Measurements from ENCODE around the gene ZNRF1.
"Not testable (repeated sequence)": the region's sequence is repeated elsewhere in the genome, so short reads cannot be mapped to it uniquely, and the experiment has no call there.

ZNRF1 gene

DNA sequence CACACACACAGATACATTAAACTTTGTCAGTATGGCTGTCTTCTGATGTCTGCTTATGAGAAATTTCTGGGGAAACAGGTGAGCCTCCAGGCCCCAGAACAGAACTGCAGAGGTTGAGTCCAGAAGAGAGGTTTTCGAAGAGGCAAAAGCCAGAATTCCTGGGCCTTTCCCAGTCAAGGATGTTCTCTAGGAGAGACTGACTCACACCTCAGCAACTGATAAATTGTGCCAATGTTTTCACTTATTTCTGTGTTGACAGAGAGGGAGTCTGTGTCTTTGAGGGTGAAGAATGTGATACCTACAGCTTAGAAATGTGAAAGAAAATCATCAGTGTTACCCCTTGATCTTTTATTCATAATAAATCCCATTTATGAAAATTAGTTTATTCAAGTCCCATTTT lies 87.5 kb downstream of the ZNRF1 start:
- no peak overlapping the region for H3K4me3 ChIP-seq (ENCODE audit: low read depth, low read length)
- TF ChIP-seq, protein P1, sequence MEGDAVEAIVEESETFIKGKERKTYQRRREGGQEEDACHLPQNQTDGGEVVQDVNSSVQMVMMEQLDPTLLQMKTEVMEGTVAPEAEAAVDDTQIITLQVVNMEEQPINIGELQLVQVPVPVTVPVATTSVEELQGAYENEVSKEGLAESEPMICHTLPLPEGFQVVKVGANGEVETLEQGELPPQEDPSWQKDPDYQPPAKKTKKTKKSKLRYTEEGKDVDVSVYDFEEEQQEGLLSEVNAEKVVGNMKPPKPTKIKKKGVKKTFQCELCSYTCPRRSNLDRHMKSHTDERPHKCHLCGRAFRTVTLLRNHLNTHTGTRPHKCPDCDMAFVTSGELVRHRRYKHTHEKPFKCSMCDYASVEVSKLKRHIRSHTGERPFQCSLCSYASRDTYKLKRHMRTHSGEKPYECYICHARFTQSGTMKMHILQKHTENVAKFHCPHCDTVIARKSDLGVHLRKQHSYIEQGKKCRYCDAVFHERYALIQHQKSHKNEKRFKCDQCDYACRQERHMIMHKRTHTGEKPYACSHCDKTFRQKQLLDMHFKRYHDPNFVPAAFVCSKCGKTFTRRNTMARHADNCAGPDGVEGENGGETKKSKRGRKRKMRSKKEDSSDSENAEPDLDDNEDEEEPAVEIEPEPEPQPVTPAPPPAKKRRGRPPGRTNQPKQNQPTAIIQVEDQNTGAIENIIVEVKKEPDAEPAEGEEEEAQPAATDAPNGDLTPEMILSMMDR (IDR thresholded peaks at IDR 0.05; ENCODE audit: control insufficient read depth, extremely low read depth, insufficient read depth), result no peak
- no peak for DNase-seq (ENCODE audit: low read depth)

DNA sequence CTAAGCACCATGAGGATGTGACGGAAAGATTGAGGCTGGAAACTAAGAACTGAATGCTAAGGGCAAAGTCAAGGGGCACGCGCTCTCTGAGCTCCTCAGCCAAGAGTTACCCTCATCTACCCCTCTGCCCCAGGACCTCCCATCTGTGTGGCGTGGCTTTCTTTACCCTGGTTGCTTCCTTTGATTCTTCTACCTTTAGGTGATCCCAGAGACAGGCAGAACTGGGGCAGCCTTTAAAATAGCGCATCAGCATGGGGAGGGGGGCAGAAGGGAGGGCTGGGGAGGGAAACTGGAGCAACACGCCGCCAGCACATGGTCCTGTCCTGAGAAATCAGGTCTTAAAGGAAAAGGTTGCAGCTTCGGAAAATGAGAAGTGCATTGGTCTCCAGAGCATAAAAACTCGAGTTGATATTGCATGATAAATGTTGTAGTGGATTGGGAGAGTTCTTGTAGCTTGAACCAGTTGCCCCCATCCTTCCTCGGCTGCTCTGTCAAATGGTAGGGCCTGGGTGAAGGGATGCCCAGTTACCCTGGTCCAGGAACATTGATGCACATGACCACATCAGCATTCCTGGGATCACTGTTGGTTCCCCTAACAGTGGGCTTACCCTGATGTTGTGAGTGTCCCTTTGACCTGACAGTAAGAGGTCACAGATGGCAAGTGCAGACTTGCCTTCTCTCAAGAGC lies 88.0 kb downstream of the ZNRF1 start:
- TF ChIP-seq, protein P1 (IDR thresholded peaks at IDR 0.05; ENCODE audit: control insufficient read depth, extremely low read depth, insufficient read depth), result no peak
- H3K4me3 ChIP-seq (ENCODE audit: low read depth, low read length), result no peak overlapping the region
- no peak for DNase-seq (ENCODE audit: low read depth)

DNA sequence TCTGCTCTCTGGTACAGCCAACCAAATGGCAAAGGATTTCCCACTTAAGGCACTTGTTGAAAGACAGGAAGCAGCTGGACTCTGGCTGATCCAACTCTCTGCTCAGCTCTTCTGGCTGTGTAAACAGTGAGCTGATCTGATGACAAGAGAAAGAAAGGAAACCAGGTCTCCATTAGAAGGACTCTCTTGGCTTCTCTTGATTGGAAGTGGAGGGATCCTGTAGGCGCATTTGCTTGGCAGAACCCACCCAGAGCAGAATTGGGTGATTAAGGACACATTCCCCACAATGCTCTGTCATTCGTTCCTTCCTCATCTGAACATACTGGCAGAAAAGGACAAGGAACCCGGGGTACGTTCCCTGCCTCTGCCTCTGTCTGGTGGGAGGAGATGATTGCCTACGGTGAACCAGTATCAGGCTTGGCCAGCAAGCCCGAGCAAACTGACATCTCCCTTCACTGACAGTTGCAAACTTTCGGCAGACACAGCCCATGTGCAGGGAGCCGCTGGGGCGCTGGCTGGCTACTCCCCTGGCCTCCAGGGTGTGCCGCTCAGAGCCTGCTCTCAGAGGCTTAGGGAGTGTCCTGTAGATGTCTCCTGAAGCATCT lies 88.7 kb downstream of the ZNRF1 start:
- peak; percentile 44 for DNase-seq (ENCODE audit: low read depth)

DNA sequence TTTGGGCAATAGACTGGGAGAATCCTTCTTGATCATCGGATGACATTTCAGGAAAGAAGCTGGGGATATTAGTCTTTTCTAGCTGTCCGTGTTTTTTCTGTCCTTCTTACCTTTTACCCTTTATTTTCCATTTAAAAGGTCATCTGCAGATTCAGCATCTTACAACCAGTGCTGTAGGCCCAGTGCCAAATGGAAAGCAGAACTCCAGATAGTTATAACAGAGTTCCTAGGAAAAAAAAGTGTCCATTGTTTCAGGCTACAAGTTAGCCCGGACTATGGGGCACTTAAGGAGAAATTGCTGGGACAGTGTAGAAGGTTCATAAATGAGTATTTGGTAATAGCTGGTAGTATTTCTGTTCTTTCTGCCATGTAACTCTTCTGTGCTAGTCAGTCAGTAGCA lies 89.4 kb downstream of the ZNRF1 start:
- TF ChIP-seq, protein P1 (IDR thresholded peaks at IDR 0.05; ENCODE audit: control insufficient read depth, extremely low read depth, insufficient read depth), result no peak
- no peak overlapping the region for H3K4me3 ChIP-seq (ENCODE audit: low read depth, low read length)

More for the DNA sequence above, 88.7 kb downstream of the ZNRF1 start:
- TF ChIP-seq, protein P1 (IDR thresholded peaks at IDR 0.05; ENCODE audit: control insufficient read depth, extremely low read depth, insufficient read depth), result no peak
- no peak overlapping the region for H3K4me3 ChIP-seq (ENCODE audit: low read depth, low read length)

DNA sequence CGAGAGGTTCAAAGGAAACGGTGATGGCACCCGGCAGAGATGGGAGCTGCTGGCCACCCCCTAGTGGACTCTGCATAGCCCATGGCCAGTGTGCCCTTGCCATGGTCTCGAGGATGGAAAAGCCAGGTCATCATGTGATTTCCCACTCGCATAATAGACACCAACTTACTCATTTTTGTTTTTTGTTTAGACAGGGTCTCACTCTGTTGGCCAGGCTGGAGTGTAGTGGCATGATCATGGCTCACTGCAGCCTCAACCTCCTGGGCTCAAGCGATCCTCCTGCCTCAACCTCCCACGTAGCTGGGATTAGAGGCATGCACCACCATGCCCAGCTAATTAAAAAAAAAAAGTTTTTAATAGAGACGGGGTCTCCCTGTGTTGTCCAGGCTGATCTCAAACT lies 90.1 kb downstream of the ZNRF1 start:
- TF ChIP-seq, protein P1 (IDR thresholded peaks at IDR 0.05; ENCODE audit: control insufficient read depth, extremely low read depth, insufficient read depth), result no peak
- H3K4me3 ChIP-seq (ENCODE audit: low read depth, low read length), result no peak overlapping the region
- no peak for DNase-seq (ENCODE audit: low read depth)

More for the DNA sequence above, 89.4 kb downstream of the ZNRF1 start:
- no peak for DNase-seq (ENCODE audit: low read depth)

DNA sequence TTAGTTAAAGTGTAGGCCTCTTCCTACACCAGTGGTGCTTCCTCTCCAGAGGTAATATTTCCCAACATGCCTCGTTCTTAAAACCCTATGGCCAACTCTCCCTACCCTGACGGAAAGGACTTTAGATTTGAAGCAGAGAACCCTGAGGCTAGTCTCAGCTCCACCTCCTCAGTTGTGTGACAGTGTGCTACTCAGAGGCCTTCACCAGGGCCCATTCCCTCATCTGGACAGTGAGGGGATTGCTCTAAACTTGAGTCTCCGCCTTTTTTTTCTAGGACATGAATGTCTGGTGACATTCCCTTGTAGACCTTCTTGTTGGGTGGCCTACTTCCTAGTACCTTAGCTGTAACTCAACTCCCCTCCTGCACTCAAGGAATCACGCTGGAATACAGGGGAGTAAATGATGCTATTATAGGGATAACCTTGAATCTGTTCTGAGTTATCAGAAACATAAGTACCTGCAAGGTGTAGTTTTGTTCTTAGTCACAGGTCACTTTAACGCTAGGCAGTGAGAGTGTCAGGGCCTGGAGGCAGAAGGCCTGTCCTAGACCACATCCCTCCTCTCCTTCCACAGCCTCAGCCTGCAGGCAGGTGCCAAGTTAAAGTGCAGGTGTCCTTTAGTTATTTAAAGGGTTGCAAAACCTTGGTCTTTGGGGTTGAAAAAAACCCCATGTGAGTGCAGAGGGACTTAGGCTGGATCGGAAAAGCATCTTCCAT lies 90.8 kb downstream of the ZNRF1 start:
- TF ChIP-seq, protein P1 (IDR thresholded peaks at IDR 0.05; ENCODE audit: control insufficient read depth, extremely low read depth, insufficient read depth), result no peak
- DNase-seq (ENCODE audit: low read depth), result no peak
- H3K4me3 ChIP-seq (ENCODE audit: low read depth, low read length), result no peak overlapping the region

DNA sequence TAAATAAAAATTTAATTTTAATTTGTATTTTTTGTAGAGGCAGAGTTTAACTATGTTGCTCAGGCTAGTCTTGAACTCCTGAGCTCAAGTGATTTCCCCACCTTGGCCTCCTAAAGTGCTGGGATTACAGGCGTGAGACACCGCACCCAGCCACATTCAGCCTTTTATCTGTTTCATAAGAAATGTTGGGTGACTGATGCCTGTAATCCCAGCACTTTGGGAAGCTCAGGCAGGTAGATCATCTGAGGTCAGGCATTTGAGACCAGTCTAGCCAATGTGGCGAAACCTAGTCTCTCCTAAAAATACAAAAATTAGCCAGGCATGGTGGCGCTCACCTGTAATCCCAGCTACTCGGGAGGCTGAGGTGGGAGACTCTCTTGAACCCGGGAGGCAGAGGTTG lies 92.1 kb downstream of the ZNRF1 start:
- H3K4me3 ChIP-seq (ENCODE audit: low read depth, low read length); DNase-seq (ENCODE audit: low read depth): not testable (repeated sequence)

DNA sequence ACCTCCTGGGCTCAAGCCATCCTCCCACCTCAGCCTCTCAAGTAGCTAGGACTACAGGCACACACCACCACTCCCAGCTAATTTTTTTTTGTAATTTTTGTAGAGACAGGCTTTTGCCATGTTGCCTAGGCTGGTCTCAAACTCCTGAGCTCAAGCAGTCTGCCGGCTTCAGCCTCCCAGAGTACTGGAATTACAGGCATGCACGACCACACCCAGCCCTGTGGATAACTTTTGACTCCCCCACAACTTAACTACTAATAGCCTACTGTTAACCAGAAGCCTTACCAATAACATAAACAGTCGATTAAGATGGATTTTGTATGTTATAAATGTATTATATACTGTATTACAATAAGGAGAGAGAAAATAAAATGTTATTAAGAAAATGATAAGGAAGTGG lies 92.8 kb downstream of the ZNRF1 start:
- DNase-seq (ENCODE audit: low read depth); H3K4me3 ChIP-seq (ENCODE audit: low read depth, low read length): not testable (repeated sequence)

Data from LNCaP clone FGC (cell line).